IMR-90 (cell line): ENCODE measurements around the gene KRT78. TPM values are rescaled to one million over a fixed set of nuclear protein-coding genes. Genes with fewer than 3 reads are reported as not detected.

ENCODE experiments used
- ATAC-seq: fragments of 200-7000 bp; cut with Tn5 transposase; 2 replicates; pipeline ENCODE4 v1.9.1; 2020; ENCODE audit warnings: low read depth, mild to moderate bottlenecking, moderate library complexity
- BruUV-seq: library from RNA; stranded (reverse); fragments of 400-500 nt; replicated peaks from 2 replicates; lab custom pipeline; 2021; lab: Mats Ljungman, UMichigan
- CTCF ChIA-PET: fragments of 300-600 bp; formaldehyde crosslinking; extraction: SDS; loops from one replicate; lab custom pipeline; 2021; ENCODE audit warnings: antibody characterized with exemption; lab: Yijun Ruan, JAX
- POLR2A ChIA-PET: fragments of 300-600 bp; sonication (Branson Sonifier 250); formaldehyde crosslinking; loops from one replicate; lab custom pipeline; 2022; ENCODE audit warnings: antibody characterized with exemption; ENCODE audit not compliant: unreplicated experiment; lab: Charles Lee
- DNase-seq: peaks from one replicate; pipeline ENCODE4 v3.0.0; 2013
- H2AFZ ChIP-seq: replicated peaks from 2 replicates; pipeline ENCODE3; 2013; ENCODE audit warnings: low read length, mild to moderate bottlenecking; ENCODE audit not compliant: poor library complexity
- H2AK5ac ChIP-seq: 2 replicates; pipeline ENCODE4 v1.6.1; 2013; ENCODE audit warnings: low read depth, low read length, inconsistent platforms
- H2AK9ac ChIP-seq: replicated peaks from 2 replicates; pipeline ENCODE3; 2013; ENCODE audit warnings: mild to moderate bottlenecking, low read depth, low read length, moderate library complexity; ENCODE audit not compliant: poor library complexity
- H2BK120ac ChIP-seq: 2 replicates; pipeline ENCODE4 v1.6.1; 2013; ENCODE audit warnings: low read depth, low read length, inconsistent platforms
- H2BK15ac ChIP-seq: 3 replicates; pipeline ENCODE4 v1.6.1; 2013; ENCODE audit warnings: low read depth, low read length, inconsistent platforms
- H2BK20ac ChIP-seq: 2 replicates; pipeline ENCODE4 v1.6.1; 2013; ENCODE audit warnings: low read depth, mild to moderate bottlenecking, inconsistent platforms, low read length, moderate library complexity
- H2BK5ac ChIP-seq: 2 replicates; pipeline ENCODE4 v1.6.1; 2013; ENCODE audit warnings: mild to moderate bottlenecking, low read depth, low read length, inconsistent platforms; ENCODE audit not compliant: poor library complexity, severe bottlenecking
- H3K14ac ChIP-seq: replicated peaks from 2 replicates; pipeline ENCODE4 v1.6.1; 2013; ENCODE audit warnings: low read depth, low read length, inconsistent platforms
- H3K18ac ChIP-seq: 2 replicates; pipeline ENCODE4 v1.6.1; 2013; ENCODE audit warnings: low read depth, low read length, control low read depth
- H3K23ac ChIP-seq: 2 replicates; pipeline ENCODE4 v1.6.1; 2013; ENCODE audit warnings: low read depth, low read length, inconsistent platforms
- H3K27ac ChIP-seq: 2 replicates; pipeline ENCODE4 v1.5.1; 2013; ENCODE audit warnings: mild to moderate bottlenecking, control low read depth, low read length; ENCODE audit not compliant: insufficient read depth
- H3K27me3 ChIP-seq: 2 replicates; pipeline ENCODE4 v1.6.1; 2013; ENCODE audit warnings: low read length; ENCODE audit not compliant: control insufficient read depth, insufficient read depth
- H3K36me3 ChIP-seq: 2 replicates; pipeline ENCODE4 v1.6.1; 2013; ENCODE audit warnings: low read length, mixed read lengths; ENCODE audit not compliant: control insufficient read depth, insufficient read depth
- H3K4ac ChIP-seq: 2 replicates; pipeline ENCODE4 v1.6.1; 2013; ENCODE audit warnings: low read depth, low read length, inconsistent platforms
- H3K4me1 ChIP-seq: 2 replicates; pipeline ENCODE4 v1.6.1; 2013; ENCODE audit warnings: low read length, mixed read lengths; ENCODE audit not compliant: control insufficient read depth, insufficient read depth
- H3K4me2 ChIP-seq: 2 replicates; pipeline ENCODE4 v1.6.1; 2013; ENCODE audit warnings: low read depth, mild to moderate bottlenecking, control low read depth, low read length, moderate library complexity
- H3K4me3 ChIP-seq: 2 replicates; pipeline ENCODE4 v1.5.1; 2013; ENCODE audit warnings: low read depth, mild to moderate bottlenecking, control low read depth, low read length, moderate library complexity; ENCODE audit not compliant: insufficient read depth
- H3K56ac ChIP-seq: 2 replicates; pipeline ENCODE4 v1.6.1; 2013; ENCODE audit warnings: low read length, inconsistent platforms; ENCODE audit not compliant: insufficient read depth; ENCODE audit errors: extremely low read depth
- H3K79me1 ChIP-seq, 2 experiments: 2 replicates each; pipeline ENCODE4 v1.6.1; 2013; ENCODE audit warnings: low read length in 2 of 2, inconsistent platforms in 1 of 2, low read depth in 1 of 2
- H3K9ac ChIP-seq: 2 replicates; pipeline ENCODE4 v1.6.1; 2013; ENCODE audit warnings: low read depth, low read length, control low read depth
- H3K9me1 ChIP-seq: 2 replicates; pipeline ENCODE4 v1.6.1; 2013; ENCODE audit warnings: low read length, inconsistent platforms; ENCODE audit not compliant: insufficient read depth
- H3K9me3 ChIP-seq: 2 replicates; pipeline ENCODE4 v1.6.1; 2013; ENCODE audit warnings: low read length; ENCODE audit not compliant: control insufficient read depth, insufficient read depth
- H4K20me1 ChIP-seq: 2 replicates; pipeline ENCODE4 v1.6.1; 2013; ENCODE audit warnings: low read length, inconsistent platforms; ENCODE audit not compliant: insufficient read depth
- H4K5ac ChIP-seq: 2 replicates; pipeline ENCODE4 v1.6.1; 2013; ENCODE audit warnings: mild to moderate bottlenecking, low read depth, low read length, control low read depth
- H4K8ac ChIP-seq, 2 experiments: 2 replicates each; pipeline ENCODE4 v1.6.1; 2013; ENCODE audit warnings: low read depth in 2 of 2, low read length in 2 of 2, control low read depth in 1 of 2, inconsistent platforms in 1 of 2
- H4K91ac ChIP-seq: 2 replicates; pipeline ENCODE4 v1.6.1; 2013; ENCODE audit warnings: low read depth, low read length, inconsistent platforms; ENCODE audit not compliant: insufficient read depth
- CEBPB ChIP-seq: IDR thresholded peaks from 2 replicates; pipeline ENCODE4 v1.6.1; 2012; ENCODE audit warnings: low read depth, low read length, improper control_type of control experiment
- CHD1 ChIP-seq: IDR thresholded peaks from 2 replicates; pipeline ENCODE4 v1.6.1; 2012; ENCODE audit warnings: low read depth, low read length, improper control_type of control experiment
- NFE2L2 ChIP-seq: fragments of 150-350 bp; IDR thresholded peaks from 2 replicates; pipeline ENCODE4 v1.6.1; 2016; ENCODE audit warnings: low read depth, mild to moderate bottlenecking, low read length
- RAD21 ChIP-seq: IDR thresholded peaks from 2 replicates; pipeline ENCODE4 v1.6.1; 2012; ENCODE audit warnings: low read length, improper control_type of control experiment
- RCOR1 ChIP-seq: IDR thresholded peaks from 2 replicates; pipeline ENCODE4 v1.6.1; 2012; ENCODE audit warnings: mild to moderate bottlenecking, low read length, improper control_type of control experiment; ENCODE audit not compliant: insufficient replicate concordance
- RFX5 ChIP-seq: IDR thresholded peaks from 2 replicates; pipeline ENCODE4 v1.8.0; 2012; ENCODE audit warnings: low read depth, mild to moderate bottlenecking, low read length, moderate library complexity
- USF2 ChIP-seq: fragments of 150-350 bp; IDR thresholded peaks from 2 replicates; pipeline ENCODE4 v1.6.1; 2017; ENCODE audit warnings: mild to moderate bottlenecking, antibody characterized with exemption, low read length, low read depth
- WGBS, 2 experiments: methylation state at CpG; one replicate each; pipeline versions ENCODE4 v1.1.5 to v1.1.7; 2013; ENCODE audit warnings: missing lambda C conversion rate in 2 of 2; ENCODE audit not compliant: insufficient read length in 1 of 2; ENCODE audit errors: extremely low coverage in 2 of 2; 5-methylcytosine and 5-hydroxymethylcytosine counted together
- dilution Hi-C: fragments of 300-500 bp; cut with HindIII; formaldehyde crosslinking; loops from one replicate; pipeline ENCODE4 v1.14.3; 2018; ENCODE audit warnings: low sequenced_read_pairs; ENCODE audit not compliant: unreplicated experiment
- in situ Hi-C: fragments of 300-500 bp; cut with MboI; formaldehyde crosslinking; loops from 3 replicates; pipeline ENCODE4 v1.14.3; 2019; ENCODE audit warnings: low sequenced_read_pairs, inconsistent platforms, mixed read lengths
- intact Hi-C: fragments of 100-400 bp; cut with micrococcal nuclease; formaldehyde crosslinking; loops from 2 replicates; pipeline ENCODE4 v1.10.0; 2022
- polyA plus RNA-seq, 3 experiments: library from polyadenylated mRNA; depleted of rRNA; stranded (reverse); fragments of >200 nt; gene quantifications; 2 replicates each; pipeline ENCODE4 v1.2.3, GENCODE V29; 2012; ENCODE audit warnings: low replicate concordance in 1 of 3
- total RNA-seq: library from RNA; depleted of rRNA; stranded (reverse); fragments of >200 nt; gene quantifications from 2 replicates; pipeline ENCODE4 v1.2.3, GENCODE V29; 2012
- TF ChIP-seq, protein P1 (sequence below): conservative IDR thresholded peaks from 2 replicates; pipeline ENCODE4 v1.5.1; 2012; ENCODE audit warnings: mild to moderate bottlenecking, low read depth, low read length, improper control_type of control experiment

KRT78 gene
- total and polyA plus RNA-seq, 2 of the 4 experiments (the other 2 are of a cell fraction), result not detected

GRCh38 chr12:52867642-52868041 is 18.8 kb upstream of the KRT78 start:
- Histone ChIP-seq H3K14ac (no peak overlapping the region), H3K9me1 (peaks cover 10% of the 10 kb centered on the region), H3K36me3 (no peaks in the 10 kb centered on the region), H4K5ac (no peak overlapping the region), H3K4me1 (peaks cover 15% of the 10 kb centered on the region), H3K18ac (no peak overlapping the region), H3K56ac (no peak overlapping the region), H3K9me3 (no peaks in the 10 kb centered on the region), H3K23ac (no peak overlapping the region), H4K91ac (no peak overlapping the region), H4K20me1 (no peaks in the 10 kb centered on the region), H3K9ac (no peak overlapping the region), H3K4me2 (no peak overlapping the region), H2BK5ac (no peak overlapping the region), H3K27me3 (no peaks in the 10 kb centered on the region), H2AFZ (peak overlapping the region; percentile 33), H2AK5ac (no peak overlapping the region), H3K4me3 (no peak overlapping the region), H2BK15ac (no peak overlapping the region), H3K79me1 (no peaks in the 10 kb centered on the region), H2AK9ac (no peak overlapping the region), H3K27ac (no peak overlapping the region), H2BK120ac (no peak overlapping the region), H2BK20ac (no peak overlapping the region), H4K8ac (no peak overlapping the region), H3K4ac (no peak overlapping the region)
- no peak for DNase-seq
- intact Hi-C loops (loop anchor here (10.0 kb wide), 1 partner anchor 143 kb away; no protein-coding TSS in a partner anchor), dilution Hi-C loops (no loop called here), in situ Hi-C loops (no loop called here)
- WGBS, 2 experiments, result 60% methylated on average over 2 of the region's 9 CpGs; no CpG with 5 or more reads in 1 of the 2 experiments
- ChIA-PET POLR2A (no interaction called here), CTCF (no interaction called here)
- TF ChIP-seq CEBPB, result no peak
- TF ChIP-seq RCOR1, result no peak
- peak; percentile 37; the same call in 1 of the 2 replicates for TF ChIP-seq USF2
- no peak for TF ChIP-seq RFX5
- TF ChIP-seq NFE2L2, result no peak
- TF ChIP-seq, protein P1, sequence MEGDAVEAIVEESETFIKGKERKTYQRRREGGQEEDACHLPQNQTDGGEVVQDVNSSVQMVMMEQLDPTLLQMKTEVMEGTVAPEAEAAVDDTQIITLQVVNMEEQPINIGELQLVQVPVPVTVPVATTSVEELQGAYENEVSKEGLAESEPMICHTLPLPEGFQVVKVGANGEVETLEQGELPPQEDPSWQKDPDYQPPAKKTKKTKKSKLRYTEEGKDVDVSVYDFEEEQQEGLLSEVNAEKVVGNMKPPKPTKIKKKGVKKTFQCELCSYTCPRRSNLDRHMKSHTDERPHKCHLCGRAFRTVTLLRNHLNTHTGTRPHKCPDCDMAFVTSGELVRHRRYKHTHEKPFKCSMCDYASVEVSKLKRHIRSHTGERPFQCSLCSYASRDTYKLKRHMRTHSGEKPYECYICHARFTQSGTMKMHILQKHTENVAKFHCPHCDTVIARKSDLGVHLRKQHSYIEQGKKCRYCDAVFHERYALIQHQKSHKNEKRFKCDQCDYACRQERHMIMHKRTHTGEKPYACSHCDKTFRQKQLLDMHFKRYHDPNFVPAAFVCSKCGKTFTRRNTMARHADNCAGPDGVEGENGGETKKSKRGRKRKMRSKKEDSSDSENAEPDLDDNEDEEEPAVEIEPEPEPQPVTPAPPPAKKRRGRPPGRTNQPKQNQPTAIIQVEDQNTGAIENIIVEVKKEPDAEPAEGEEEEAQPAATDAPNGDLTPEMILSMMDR, result no peak
- no peak for TF ChIP-seq RAD21
- TF ChIP-seq CHD1, result no peak
- BruUV-seq, result no TSS peak
- ATAC-seq, result no peak
